DOHH2 (cell line): ENCODE measurements around the gene ZKSCAN3.

Source experiments
- H3F3A ChIP-seq: fragments of 200-600 bp; sonication (generic), shearing (Covaris generic); 2 replicates; pipeline ENCODE4 v1.6.0; 2016; ENCODE audit warnings: antibody characterized with exemption, mild to moderate bottlenecking; ENCODE audit not compliant: control insufficient read depth, insufficient read depth
- H3K27ac ChIP-seq: fragments of 200-600 bp; sonication (generic); 2 replicates; pipeline ENCODE4 v1.5.1; 2014; ENCODE audit warnings: low read depth, mild to moderate bottlenecking, low read length, moderate library complexity
- H3K27me3 ChIP-seq: fragments of 200-600 bp; sonication (generic); 2 replicates; pipeline ENCODE4 v1.6.1; 2014; ENCODE audit warnings: mild to moderate bottlenecking, low read length, mixed read lengths; ENCODE audit not compliant: control insufficient read depth
- H3K36me3 ChIP-seq: fragments of 200-600 bp; sonication (generic); 2 replicates; pipeline ENCODE4 v1.6.1; 2014; ENCODE audit warnings: mild to moderate bottlenecking, low read length, moderate library complexity, mixed read lengths; ENCODE audit not compliant: control insufficient read depth
- H3K4me1 ChIP-seq: fragments of 200-600 bp; sonication (generic); 2 replicates; pipeline ENCODE4 v1.6.1; 2014; ENCODE audit warnings: mild to moderate bottlenecking, low read length, mixed read lengths; ENCODE audit not compliant: control insufficient read depth
- H3K4me2 ChIP-seq: fragments of 200-600 bp; sonication (generic); 2 replicates; pipeline ENCODE4 v1.6.0; 2014; ENCODE audit warnings: mild to moderate bottlenecking, low read length, moderate library complexity
- H3K4me3 ChIP-seq: fragments of 200-600 bp; sonication (generic); 2 replicates; pipeline ENCODE4 v1.5.1; 2014; ENCODE audit warnings: mild to moderate bottlenecking, low read length, mixed read lengths
- H3K79me2 ChIP-seq: fragments of 200-600 bp; sonication (generic); 2 replicates; pipeline ENCODE4 v1.6.1; 2014; ENCODE audit warnings: mild to moderate bottlenecking, low read length, mixed read lengths; ENCODE audit not compliant: control insufficient read depth
- H3K9me2 ChIP-seq: fragments of 200-600 bp; sonication (generic); replicated peaks from 2 replicates; pipeline ENCODE4 v1.6.1; 2014; ENCODE audit warnings: mild to moderate bottlenecking, low read length, mixed read lengths; ENCODE audit not compliant: control insufficient read depth
- H3K9me3 ChIP-seq: fragments of 200-600 bp; sonication (generic); 2 replicates; pipeline ENCODE4 v1.6.1; 2014; ENCODE audit warnings: antibody characterized with exemption, low read length, mixed read lengths; ENCODE audit not compliant: control insufficient read depth, insufficient read depth
- H4K20me1 ChIP-seq: fragments of 200-600 bp; sonication (generic); 2 replicates; pipeline ENCODE4 v1.6.0; 2014; ENCODE audit warnings: low read depth, mild to moderate bottlenecking, antibody characterized with exemption, low read length, moderate library complexity; ENCODE audit not compliant: control insufficient read depth, insufficient read depth
- EZH2phosphoT487 ChIP-seq: fragments of 200-600 bp; sonication (generic); IDR thresholded peaks from 2 replicates; pipeline ENCODE4 v1.6.1; 2017; ENCODE audit warnings: borderline replicate concordance, mild to moderate bottlenecking, antibody characterized with exemption, low read length, moderate library complexity, mixed read lengths
- TF ChIP-seq, protein P1 (sequence below): fragments of 200-600 bp; sonication (generic); IDR thresholded peaks from one replicate; pipeline ENCODE4 v1.5.1; 2014; ENCODE audit warnings: antibody characterized with exemption, mild to moderate bottlenecking, low read depth, low read length; ENCODE audit not compliant: poor library complexity, severe bottlenecking

ZKSCAN3 gene

DNA sequence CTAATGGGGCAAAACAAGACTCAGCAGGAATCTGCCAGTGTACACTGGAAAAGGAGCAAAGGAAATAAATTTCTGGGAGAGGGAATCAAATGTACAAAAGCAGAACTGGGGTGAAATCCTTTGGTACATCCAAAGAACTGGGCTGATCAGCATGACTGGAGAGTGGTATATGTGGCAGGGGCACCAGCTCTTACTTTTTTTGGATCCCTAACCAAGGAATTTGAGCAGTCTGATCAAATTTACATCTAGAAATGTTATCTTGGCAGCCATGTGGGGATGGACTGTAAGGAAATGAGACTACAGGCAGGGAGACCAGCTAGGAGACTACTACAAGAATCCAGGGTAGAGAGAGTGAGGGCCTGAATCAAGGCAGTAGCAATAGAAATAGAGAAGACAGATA is 12.6 kb upstream of the ZKSCAN3 start:
- no peaks in the 10 kb centered on the region for H4K20me1 ChIP-seq
- H3K27ac ChIP-seq, result peak overlapping the region; percentile 95
- peaks cover 23% of the 10 kb centered on the region for H3K9me3 ChIP-seq
- no peak for TF ChIP-seq EZH2phosphoT487
- peak overlapping the region; percentile 97 for H3K4me2 ChIP-seq
- H3K4me1 ChIP-seq, result peaks cover 36% of the 10 kb centered on the region
- H3K36me3 ChIP-seq, result 0 out of 2 replicates have a peak, but pooled peaks cover 5% of the 10 kb centered on the region
- H3K27me3 ChIP-seq, result no peaks in the 10 kb centered on the region
- no peaks in the 10 kb centered on the region for H3K9me2 ChIP-seq
- H3K4me3 ChIP-seq, result peak overlapping the region; percentile 87
- no peaks in the 10 kb centered on the region for H3K79me2 ChIP-seq
- peaks cover 16% of the 10 kb centered on the region for H3F3A ChIP-seq

DNA sequence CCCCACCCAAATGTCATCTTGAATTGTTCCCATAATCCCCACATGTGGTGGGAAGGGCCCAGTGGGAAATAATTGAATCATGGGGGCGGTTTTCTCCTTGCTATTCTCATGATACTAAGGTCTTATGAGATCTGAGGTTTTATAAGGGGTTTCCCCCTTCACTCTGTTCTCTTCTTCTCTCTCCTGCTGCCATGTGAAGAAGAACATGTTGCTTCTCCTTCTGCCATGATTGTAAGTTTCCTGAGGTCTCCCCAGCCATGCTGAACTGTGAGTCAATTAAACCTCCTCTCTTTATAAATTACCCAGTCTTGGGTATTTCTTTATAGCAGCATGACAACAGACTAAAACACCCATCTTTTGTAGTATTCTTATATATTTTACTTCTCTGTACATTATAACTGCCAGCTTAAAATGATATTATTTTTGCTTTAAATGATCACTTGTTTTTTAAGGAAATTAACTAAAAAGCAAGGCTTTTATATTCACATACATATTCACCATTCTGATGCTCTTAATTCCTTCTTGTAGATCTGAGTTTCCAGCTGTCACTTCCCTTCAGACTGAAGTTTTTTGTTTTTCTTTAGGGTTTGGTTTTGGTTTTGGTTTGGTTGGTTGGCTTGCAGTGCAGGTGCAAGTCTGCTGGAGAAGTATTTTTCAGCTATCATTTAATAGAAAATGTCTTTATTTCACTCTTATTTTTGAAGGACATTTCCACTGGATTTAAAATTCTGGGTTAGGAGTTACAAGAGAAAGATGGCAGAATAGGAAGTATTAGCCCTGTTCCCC is 9.2 kb upstream of the ZKSCAN3 start:
- Histone ChIP-seq H3K27ac (no peak overlapping the region), H3K9me2 (no peaks in the 10 kb centered on the region), H3K4me1 (peaks cover 21% of the 10 kb centered on the region), H4K20me1 (no peaks in the 10 kb centered on the region), H3K4me3 (no peak overlapping the region), H3K9me3 (peaks cover 20% of the 10 kb centered on the region), H3K4me2 (no peak overlapping the region), H3K36me3 (0 out of 2 replicates have a peak, but pooled peaks cover 5% of the 10 kb centered on the region), H3F3A (peaks cover 9% of the 10 kb centered on the region), H3K27me3 (no peaks in the 10 kb centered on the region), H3K79me2 (no peaks in the 10 kb centered on the region)
- TF ChIP-seq, protein P1, sequence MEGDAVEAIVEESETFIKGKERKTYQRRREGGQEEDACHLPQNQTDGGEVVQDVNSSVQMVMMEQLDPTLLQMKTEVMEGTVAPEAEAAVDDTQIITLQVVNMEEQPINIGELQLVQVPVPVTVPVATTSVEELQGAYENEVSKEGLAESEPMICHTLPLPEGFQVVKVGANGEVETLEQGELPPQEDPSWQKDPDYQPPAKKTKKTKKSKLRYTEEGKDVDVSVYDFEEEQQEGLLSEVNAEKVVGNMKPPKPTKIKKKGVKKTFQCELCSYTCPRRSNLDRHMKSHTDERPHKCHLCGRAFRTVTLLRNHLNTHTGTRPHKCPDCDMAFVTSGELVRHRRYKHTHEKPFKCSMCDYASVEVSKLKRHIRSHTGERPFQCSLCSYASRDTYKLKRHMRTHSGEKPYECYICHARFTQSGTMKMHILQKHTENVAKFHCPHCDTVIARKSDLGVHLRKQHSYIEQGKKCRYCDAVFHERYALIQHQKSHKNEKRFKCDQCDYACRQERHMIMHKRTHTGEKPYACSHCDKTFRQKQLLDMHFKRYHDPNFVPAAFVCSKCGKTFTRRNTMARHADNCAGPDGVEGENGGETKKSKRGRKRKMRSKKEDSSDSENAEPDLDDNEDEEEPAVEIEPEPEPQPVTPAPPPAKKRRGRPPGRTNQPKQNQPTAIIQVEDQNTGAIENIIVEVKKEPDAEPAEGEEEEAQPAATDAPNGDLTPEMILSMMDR, result no peak
- TF ChIP-seq EZH2phosphoT487, result no peak

DNA sequence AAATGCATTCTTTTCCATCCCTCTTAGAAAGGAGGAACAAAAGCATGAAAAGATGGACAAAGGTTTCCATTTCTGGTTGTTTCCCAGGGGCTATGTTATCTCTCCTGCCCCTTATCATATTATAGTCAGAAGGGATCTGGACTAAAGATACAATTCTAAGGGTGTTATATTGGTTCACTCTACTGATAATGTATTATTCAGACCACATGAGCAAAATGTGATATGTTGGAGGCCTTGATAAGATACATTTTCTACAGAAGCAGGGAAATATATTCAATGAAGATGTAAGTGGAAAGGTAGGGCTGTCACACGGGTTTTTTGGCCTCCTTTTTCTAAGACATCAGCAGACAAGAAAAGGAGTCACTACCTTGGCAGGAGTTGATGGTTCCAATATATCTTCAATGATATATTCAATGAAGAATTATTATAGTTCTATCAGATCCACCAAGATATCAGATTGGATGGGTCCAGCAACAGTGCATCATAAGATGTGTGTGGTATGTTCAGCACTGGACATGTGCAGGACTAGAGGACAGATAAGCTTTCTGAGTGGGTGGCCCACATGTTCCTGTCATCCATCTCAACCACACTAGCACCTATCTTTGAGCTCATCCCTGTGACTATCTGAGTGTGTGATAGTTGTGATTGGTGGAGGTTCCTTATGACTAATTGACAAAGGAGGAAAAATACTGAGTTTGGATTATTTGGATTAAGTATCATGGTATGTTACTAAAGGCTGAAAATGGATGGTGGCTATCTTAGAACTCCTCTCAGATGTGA is 5.7 kb upstream of the ZKSCAN3 start:
- Histone ChIP-seq H3K4me3 (no peak overlapping the region), H3F3A (no peaks in the 10 kb centered on the region), H3K4me1 (no peaks in the 10 kb centered on the region), H3K27ac (no peak overlapping the region), H3K36me3 (0 out of 2 replicates have a peak, but pooled peaks cover 5% of the 10 kb centered on the region), H4K20me1 (no peaks in the 10 kb centered on the region), H3K27me3 (no peaks in the 10 kb centered on the region), H3K9me2 (no peaks in the 10 kb centered on the region), H3K79me2 (no peaks in the 10 kb centered on the region), H3K4me2 (no peak overlapping the region), H3K9me3 (peaks cover 20% of the 10 kb centered on the region)
- TF ChIP-seq, protein P1, result no peak
- no peak for TF ChIP-seq EZH2phosphoT487

DNA sequence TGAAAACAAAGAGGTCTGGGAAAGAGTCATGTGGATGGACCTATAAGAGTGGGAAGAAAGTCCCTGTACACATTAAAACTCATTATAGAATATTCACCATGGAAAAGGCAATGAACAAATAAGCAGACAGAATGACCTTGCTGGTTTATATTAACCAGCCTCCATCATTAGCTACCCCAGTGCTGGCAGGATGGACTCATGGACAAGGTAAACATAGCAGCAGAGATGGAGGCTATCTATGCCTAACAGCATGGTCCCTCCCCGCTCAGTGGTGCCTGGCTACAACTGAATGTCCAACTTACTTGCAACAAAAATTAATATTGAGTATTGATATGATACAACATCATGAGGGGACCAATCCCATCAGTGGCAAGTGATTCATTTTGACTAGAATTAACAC is 4.5 kb upstream of the ZKSCAN3 start:
- TF ChIP-seq, protein P1, result no peak
- TF ChIP-seq EZH2phosphoT487, result no peak
- no peaks in the 10 kb centered on the region for H3K9me2 ChIP-seq
- H3K79me2 ChIP-seq, result peaks cover 4% of the 10 kb centered on the region
- no peaks in the 10 kb centered on the region for H4K20me1 ChIP-seq
- H3K4me2 ChIP-seq, result no peak overlapping the region
- peaks cover 14% of the 10 kb centered on the region for H3K9me3 ChIP-seq
- H3K27me3 ChIP-seq, result no peaks in the 10 kb centered on the region
- H3K27ac ChIP-seq, result no peak overlapping the region
- no peak overlapping the region for H3K4me3 ChIP-seq
- H3F3A ChIP-seq, result no peaks in the 10 kb centered on the region
- peaks cover 3% of the 10 kb centered on the region; the same call in 1 of the 2 replicates for H3K4me1 ChIP-seq
- 0 out of 2 replicates have a peak, but pooled peaks cover under 1% of the 10 kb centered on the region for H3K36me3 ChIP-seq
